ENCODE data around the gene EPOP. TPM values are rescaled to one million over a fixed set of nuclear protein-coding genes. Genes with fewer than 3 reads are reported as not detected.

EPOP gene
- total and polyA plus RNA-seq, 2 donors (not counting 1 experiment from before 2014, with no cell fraction given), result 0.14 to 0.33 TPM

GRCh38 chr17:38657824-38658740 is 16.7 kb downstream of the EPOP start:
- no peak for TF ChIP-seq CTCF (conservative IDR thresholded peaks at IDR 0.05 in 1 of 2, IDR thresholded peaks at IDR 0.05 in 1 of 2; ENCODE audit: low read depth in 1 of 2, low read length in 2 of 2)
- no peaks in the 10 kb centered on the region for H3K4me1 ChIP-seq (ENCODE audit: control insufficient read depth, extremely low read depth, insufficient read depth, low read length)
- peaks cover 13% of the 10 kb centered on the region for H3K27me3 ChIP-seq (ENCODE audit: control insufficient read depth, insufficient read depth, low read length)
- no peak overlapping the region for H3K4me3 ChIP-seq (replicated peaks in 1 of 4; ENCODE audit: control extremely low read depth in 1 of 4, insufficient read depth in 1 of 4, low read depth in 3 of 4, low read length in 4 of 4)
- H3K9ac ChIP-seq (ENCODE audit: insufficient read depth, low read length), result no peak overlapping the region
- H4K20me1 ChIP-seq (ENCODE audit: control insufficient read depth, extremely low read depth, insufficient read depth, low read length), result no peaks in the 10 kb centered on the region
- H3K79me2 ChIP-seq (ENCODE audit: control insufficient read depth, insufficient read depth, low read length), result no peaks in the 10 kb centered on the region
- DNase-seq (ENCODE audit: low read depth in 2 of 2), result no peak
- H2AFZ ChIP-seq (ENCODE audit: low read length), result no peak overlapping the region
- no peak overlapping the region for H3K4me2 ChIP-seq (ENCODE audit: extremely low read depth, insufficient read depth, low read length)
- H3K9me3 ChIP-seq (ENCODE audit: control insufficient read depth, insufficient read depth, low read depth, low read length), result no peaks in the 10 kb centered on the region
- no peak overlapping the region for H3K27ac ChIP-seq (ENCODE audit: insufficient read depth, low read length)
- no peaks in the 10 kb centered on the region for H3K36me3 ChIP-seq (ENCODE audit: control insufficient read depth, insufficient read depth, low read length)

GRCh38 chr17:38656959-38657823 is 17.6 kb downstream of the EPOP start:
- DNase-seq (ENCODE audit: low read depth in 2 of 2), result no peak
- H2AFZ ChIP-seq (ENCODE audit: low read length), result no peak overlapping the region

More at GRCh38 chr17:38656959-38657823, 17.6 kb downstream of the EPOP start:
- Histone ChIP-seq H3K27me3 (ENCODE audit: control insufficient read depth, insufficient read depth, low read length) (peaks cover 13% of the 10 kb centered on the region), H3K4me1 (ENCODE audit: control insufficient read depth, extremely low read depth, insufficient read depth, low read length) (no peaks in the 10 kb centered on the region), H3K79me2 (ENCODE audit: control insufficient read depth, insufficient read depth, low read length) (no peaks in the 10 kb centered on the region), H3K9ac (ENCODE audit: insufficient read depth, low read length) (no peak overlapping the region), H3K4me2 (ENCODE audit: extremely low read depth, insufficient read depth, low read length) (no peak overlapping the region), H4K20me1 (ENCODE audit: control insufficient read depth, extremely low read depth, insufficient read depth, low read length) (no peaks in the 10 kb centered on the region), H3K27ac (ENCODE audit: insufficient read depth, low read length) (no peak overlapping the region), H3K9me3 (ENCODE audit: control insufficient read depth, insufficient read depth, low read depth, low read length) (no peaks in the 10 kb centered on the region), H3K36me3 (ENCODE audit: control insufficient read depth, insufficient read depth, low read length) (no peaks in the 10 kb centered on the region), H3K4me3 (replicated peaks in 1 of 4; ENCODE audit: control extremely low read depth in 1 of 4, insufficient read depth in 1 of 4, low read depth in 3 of 4, low read length in 4 of 4) (no peak overlapping the region)
- no peak for TF ChIP-seq CTCF (conservative IDR thresholded peaks at IDR 0.05 in 1 of 2, IDR thresholded peaks at IDR 0.05 in 1 of 2; ENCODE audit: low read depth in 1 of 2, low read length in 2 of 2)
- TF ChIP-seq EZH2 (IDR thresholded peaks at IDR 0.05; ENCODE audit: low read length, missing control alignments), result no peak

Data from fibroblast of lung (primary cell).